C4-2B (cell line): Measurements from ENCODE around the gene SFMBT1.

Source experiments
- CTCF ChIP-seq: fragments of 450-650 bp; conservative IDR thresholded peaks from 2 replicates; pipeline ENCODE4 v1.5.1; 2017; ENCODE audit warnings: mild to moderate bottlenecking
- ZFX ChIP-seq: fragments of 450-650 bp; IDR thresholded peaks from 2 replicates; pipeline ENCODE4 v1.6.1; 2017

GRCh38 chr3:52892290-52892624, 153.6 kb downstream of the SFMBT1 start:
- TF ChIP-seq CTCF, result no peak
- no peak for TF ChIP-seq ZFX
